ENCODE results near the gene GRID1.

Gene GRID1

DNA sequence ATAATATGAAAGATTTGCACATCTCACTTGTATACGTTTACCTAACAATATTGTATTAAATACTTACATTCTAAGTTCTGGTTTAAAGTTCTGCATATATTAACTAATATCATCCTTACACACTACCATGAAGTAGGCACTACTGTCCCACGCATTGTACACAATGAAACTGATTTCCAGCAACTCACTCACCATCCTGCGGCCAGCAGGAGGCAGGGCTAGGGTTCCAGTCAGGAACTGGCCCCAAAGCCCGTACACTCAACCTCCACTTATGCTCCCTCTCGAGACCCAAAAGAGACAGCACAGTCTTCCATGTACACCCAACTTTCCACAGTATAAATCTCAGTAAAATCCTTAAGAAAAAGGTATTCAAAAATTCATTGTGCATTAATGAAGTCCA is 41.4 kb downstream of the GRID1 start:
- H3K4me3 ChIP-seq (ENCODE audit: low read length), result no peak overlapping the region
- TF ChIP-seq, protein P1, sequence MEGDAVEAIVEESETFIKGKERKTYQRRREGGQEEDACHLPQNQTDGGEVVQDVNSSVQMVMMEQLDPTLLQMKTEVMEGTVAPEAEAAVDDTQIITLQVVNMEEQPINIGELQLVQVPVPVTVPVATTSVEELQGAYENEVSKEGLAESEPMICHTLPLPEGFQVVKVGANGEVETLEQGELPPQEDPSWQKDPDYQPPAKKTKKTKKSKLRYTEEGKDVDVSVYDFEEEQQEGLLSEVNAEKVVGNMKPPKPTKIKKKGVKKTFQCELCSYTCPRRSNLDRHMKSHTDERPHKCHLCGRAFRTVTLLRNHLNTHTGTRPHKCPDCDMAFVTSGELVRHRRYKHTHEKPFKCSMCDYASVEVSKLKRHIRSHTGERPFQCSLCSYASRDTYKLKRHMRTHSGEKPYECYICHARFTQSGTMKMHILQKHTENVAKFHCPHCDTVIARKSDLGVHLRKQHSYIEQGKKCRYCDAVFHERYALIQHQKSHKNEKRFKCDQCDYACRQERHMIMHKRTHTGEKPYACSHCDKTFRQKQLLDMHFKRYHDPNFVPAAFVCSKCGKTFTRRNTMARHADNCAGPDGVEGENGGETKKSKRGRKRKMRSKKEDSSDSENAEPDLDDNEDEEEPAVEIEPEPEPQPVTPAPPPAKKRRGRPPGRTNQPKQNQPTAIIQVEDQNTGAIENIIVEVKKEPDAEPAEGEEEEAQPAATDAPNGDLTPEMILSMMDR (IDR thresholded peaks at IDR 0.05; ENCODE audit: insufficient read depth, low read depth, low read length, missing control alignments), result no peak
- no peak for DNase-seq (ENCODE audit: low read depth)

DNA sequence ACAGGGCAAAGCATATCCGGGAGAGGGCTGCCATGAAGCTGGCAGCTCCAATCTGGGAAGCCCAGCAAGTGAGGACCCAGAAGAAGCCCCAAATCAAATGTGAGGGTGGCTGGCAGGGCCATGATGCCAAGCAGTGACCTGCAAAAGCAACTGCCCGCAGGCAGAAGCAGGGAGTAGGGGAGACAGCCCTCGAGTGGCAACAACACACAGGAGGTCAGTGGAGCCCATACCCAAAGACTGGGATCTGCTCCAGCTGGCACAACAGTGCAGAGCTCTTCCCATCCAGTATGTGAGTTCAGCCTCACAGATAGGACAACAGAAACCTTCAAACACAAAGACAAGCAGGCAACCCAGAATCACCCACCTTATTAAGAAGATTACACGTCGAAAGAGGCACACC is 45.0 kb downstream of the GRID1 start:
- no peak overlapping the region for H3K4me3 ChIP-seq (ENCODE audit: low read length)
- no peak for DNase-seq (ENCODE audit: low read depth)
- TF ChIP-seq, protein P1 (IDR thresholded peaks at IDR 0.05; ENCODE audit: insufficient read depth, low read depth, low read length, missing control alignments), result no peak

DNA sequence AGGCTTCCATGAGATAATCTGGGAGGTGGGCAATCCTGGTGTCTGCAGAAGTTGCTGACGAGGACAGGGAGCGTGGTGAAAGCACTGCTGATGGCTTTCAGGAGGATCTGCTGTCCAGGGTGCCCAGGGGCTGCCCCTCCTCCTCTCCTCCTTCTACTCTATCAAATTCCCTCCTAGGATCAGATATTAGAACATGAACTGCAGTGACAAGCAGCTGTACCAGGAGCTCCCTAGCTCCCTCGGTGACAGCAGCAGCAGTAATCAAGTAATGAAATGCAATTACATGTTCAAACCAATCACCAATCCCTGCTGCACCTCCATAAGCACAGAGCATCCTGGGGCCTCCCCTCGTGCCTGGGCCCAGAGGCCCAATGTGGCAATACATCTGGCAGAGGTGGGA is 46.9 kb downstream of the GRID1 start:
- no peak for DNase-seq (ENCODE audit: low read depth)
- TF ChIP-seq, protein P1 (IDR thresholded peaks at IDR 0.05; ENCODE audit: insufficient read depth, low read depth, low read length, missing control alignments), result no peak

DNA sequence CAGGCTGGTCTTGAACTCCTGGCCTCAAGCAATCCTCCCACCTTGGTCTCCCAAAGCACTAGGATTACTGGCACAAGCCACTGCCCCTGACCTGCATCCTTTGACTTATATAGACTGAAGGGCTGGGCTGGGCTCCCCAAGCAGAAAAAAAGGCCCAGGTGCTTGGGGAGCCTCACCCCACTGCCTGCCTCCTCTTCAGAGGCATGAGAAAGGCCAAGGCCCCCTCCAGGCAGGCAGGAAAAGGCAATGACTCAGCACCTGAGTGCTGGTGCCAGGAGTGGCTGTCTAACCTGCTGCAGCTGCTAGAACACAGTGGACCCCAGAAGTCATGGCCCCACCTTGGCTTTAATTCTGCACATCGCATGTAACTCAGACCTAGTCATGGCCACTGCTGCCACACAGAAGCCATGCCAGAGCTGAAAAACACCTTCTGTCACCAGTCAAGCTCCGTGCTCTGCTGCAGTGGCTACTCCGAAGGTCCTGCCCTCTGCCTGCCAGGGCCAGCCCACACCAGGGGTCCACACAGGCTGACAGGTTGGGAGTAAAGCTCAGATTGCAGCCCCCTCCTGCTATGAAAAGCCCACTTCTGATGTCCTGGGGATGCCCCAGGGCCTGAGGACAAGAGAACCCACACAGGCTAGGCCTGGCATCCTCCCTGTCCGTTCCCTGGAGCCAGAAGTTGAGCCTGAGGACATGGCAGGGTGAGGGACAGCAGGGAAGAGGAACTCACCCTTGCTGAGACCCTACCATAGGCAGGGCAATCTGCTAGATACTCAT is 48.5 kb downstream of the GRID1 start:
- no peak overlapping the region for H3K4me3 ChIP-seq (ENCODE audit: low read length)
- TF ChIP-seq, protein P1 (IDR thresholded peaks at IDR 0.05; ENCODE audit: insufficient read depth, low read depth, low read length, missing control alignments), result no peak
- DNase-seq (ENCODE audit: low read depth), result no peak

More for the DNA sequence above, 46.9 kb downstream of the GRID1 start:
- H3K4me3 ChIP-seq (ENCODE audit: low read length), result no peak overlapping the region

GRCh38 chr10:86316990-86317389 is 49.6 kb downstream of the GRID1 start:
- DNase-seq (ENCODE audit: low read depth), result no peak
- TF ChIP-seq, protein P1 (IDR thresholded peaks at IDR 0.05; ENCODE audit: insufficient read depth, low read depth, low read length, missing control alignments), result no peak
- no peak overlapping the region for H3K4me3 ChIP-seq (ENCODE audit: low read length)

DNA sequence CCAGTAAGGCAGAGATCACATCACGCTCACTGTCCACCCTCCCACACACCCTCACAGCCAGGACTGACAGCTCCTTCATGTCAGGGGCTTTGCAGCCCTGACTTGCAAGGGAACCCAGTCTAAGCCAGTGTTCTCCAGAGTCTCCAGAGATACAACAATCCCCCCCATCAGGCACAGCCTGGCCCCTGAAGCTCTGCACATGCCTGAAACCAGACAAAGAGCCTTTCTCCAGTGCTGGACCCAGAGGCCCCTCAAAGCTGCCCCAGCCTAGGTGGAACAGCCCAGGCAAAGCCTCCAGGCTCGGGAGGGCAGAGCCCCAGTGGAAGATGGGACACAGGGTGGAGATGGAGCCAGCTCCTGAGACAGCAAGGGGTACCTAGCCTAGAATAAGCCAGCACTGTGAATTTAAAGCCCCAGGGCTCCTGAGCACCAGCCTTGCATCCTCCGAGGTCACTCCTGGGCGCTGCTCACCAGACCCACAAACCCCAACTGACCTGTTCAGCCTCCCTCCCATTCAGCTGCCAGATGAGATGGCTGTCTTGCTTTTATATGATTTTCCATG is 50.2 kb downstream of the GRID1 start:
- no peak for DNase-seq (ENCODE audit: low read depth)
- TF ChIP-seq, protein P1 (IDR thresholded peaks at IDR 0.05; ENCODE audit: insufficient read depth, low read depth, low read length, missing control alignments), result no peak

GRCh38 chr10:86315549-86315942 is 51.0 kb downstream of the GRID1 start:
- TF ChIP-seq, protein P1 (IDR thresholded peaks at IDR 0.05; ENCODE audit: insufficient read depth, low read depth, low read length, missing control alignments), result no peak
- DNase-seq (ENCODE audit: low read depth), result no peak

More for the DNA sequence above, 50.2 kb downstream of the GRID1 start:
- no peak overlapping the region for H3K4me3 ChIP-seq (ENCODE audit: low read length)

More at GRCh38 chr10:86315549-86315942, 51.0 kb downstream of the GRID1 start:
- H3K4me3 ChIP-seq (ENCODE audit: low read length), result no peak overlapping the region
